Activated naive CD4-positive, alpha-beta T cell treated with anti-CD3 and anti-CD28 coated beads, Interleukin-2, amount 50 U/mL, for 72 hours (primary cell): Measurements from ENCODE around the gene MOB3A. TPM values are rescaled to one million over a fixed set of nuclear protein-coding genes. Genes with fewer than 3 reads are reported as not detected.
A peak's percentile ranks its signal among the peaks of the same experiment; 100 is the strongest.
"Not testable (repeated sequence)": the region's sequence is repeated elsewhere in the genome, so short reads cannot be mapped to it uniquely, and the experiment has no call there.

Experiments used
- ATAC-seq, 2 donors: fragments of 150-1000 bp; cut with Tn5 transposase; 2 replicates each; pipeline ENCODE4 v1.10.0; 2021; ENCODE audit warnings: mild to moderate bottlenecking in 2 of 2, moderate library complexity in 2 of 2
- DNase-seq, 2 donors: peaks; one replicate each; pipeline ENCODE4 v3.0.0; 2021 to 2022; ENCODE audit warnings: low spot score in 2 of 2
- H3K27ac Mint-ChIP-seq, 2 donors: one replicate each; pipeline ENCODE4 v1.8.0; 2022; ENCODE audit warnings: mild to moderate bottlenecking in 2 of 2, mixed read lengths in 2 of 2
- H3K36me3 Mint-ChIP-seq, 2 donors: one replicate each; pipeline ENCODE4 v1.8.0; 2022; ENCODE audit warnings: mixed read lengths in 2 of 2
- H3K9me3 Mint-ChIP-seq, 2 donors: one replicate each; pipeline ENCODE4 v1.8.0; 2022; ENCODE audit warnings: mixed read lengths in 2 of 2
- total RNA-seq, 2 donors: library from RNA; stranded (reverse); gene quantifications; one replicate each; pipeline ENCODE4 v1.2.3, GENCODE V29; 2022

Gene MOB3A
- total RNA-seq, 2 donors from 2014 or later, result 91.8 to 183 TPM

GRCh38 chr19:2039089-2039958, 56.8 kb downstream of the MOB3A start:
- Mint-ChIP-seq H3K36me3 (peaks cover 4 to 20% of the 10 kb centered on the region in 2 donors), H3K27ac (peak overlapping the region; percentile 39 to 50), H3K9me3 (peaks cover 0 to 5% of the 10 kb centered on the region in 2 donors)
- no peak for DNase-seq
- no peak for ATAC-seq

- Mint-ChIP-seq H3K9me3 (peaks cover 0 to 5% of the 10 kb centered on the region in 2 donors), H3K36me3 (peaks cover 4 to 20% of the 10 kb centered on the region in 2 donors), H3K27ac (peak overlapping the region in 1 of 2 donors; percentile 39)
- ATAC-seq (no peak), DNase-seq (no peak)
These were observed 57.6 kb downstream of the MOB3A start for GRCh38 chr19:2038284-2039088.

GRCh38 chr19:2037651-2038255, 58.4 kb downstream of the MOB3A start:
- ATAC-seq (no peak), DNase-seq (no peak)
- peaks cover 0 to 5% of the 10 kb centered on the region in 2 donors for H3K9me3 Mint-ChIP-seq
- H3K27ac Mint-ChIP-seq, result peak overlapping the region in 1 of 2 donors; percentile 87
- H3K36me3 Mint-ChIP-seq, result peaks cover 4 to 20% of the 10 kb centered on the region in 2 donors

- ATAC-seq, result no peak
- H3K9me3 Mint-ChIP-seq, result peaks cover 0 to 5% of the 10 kb centered on the region in 2 donors
- H3K36me3 Mint-ChIP-seq, result peaks cover 4 to 19% of the 10 kb centered on the region in 2 donors
These were observed 59.7 kb downstream of the MOB3A start for GRCh38 chr19:2036424-2036823.

GRCh38 chr19:2035590-2035991, 60.5 kb downstream of the MOB3A start:
- H3K36me3 Mint-ChIP-seq, result peaks cover 0 to 13% of the 10 kb centered on the region in 2 donors
- H3K27ac Mint-ChIP-seq, result no peak overlapping the region
- peaks cover 0 to 5% of the 10 kb centered on the region in 2 donors for H3K9me3 Mint-ChIP-seq
- DNase-seq (no peak), ATAC-seq (no peak)

More at GRCh38 chr19:2036424-2036823, 59.7 kb downstream of the MOB3A start:
- peak overlapping the region in 1 of 2 donors; percentile 65 for H3K27ac Mint-ChIP-seq
- no peak for DNase-seq

DNA sequence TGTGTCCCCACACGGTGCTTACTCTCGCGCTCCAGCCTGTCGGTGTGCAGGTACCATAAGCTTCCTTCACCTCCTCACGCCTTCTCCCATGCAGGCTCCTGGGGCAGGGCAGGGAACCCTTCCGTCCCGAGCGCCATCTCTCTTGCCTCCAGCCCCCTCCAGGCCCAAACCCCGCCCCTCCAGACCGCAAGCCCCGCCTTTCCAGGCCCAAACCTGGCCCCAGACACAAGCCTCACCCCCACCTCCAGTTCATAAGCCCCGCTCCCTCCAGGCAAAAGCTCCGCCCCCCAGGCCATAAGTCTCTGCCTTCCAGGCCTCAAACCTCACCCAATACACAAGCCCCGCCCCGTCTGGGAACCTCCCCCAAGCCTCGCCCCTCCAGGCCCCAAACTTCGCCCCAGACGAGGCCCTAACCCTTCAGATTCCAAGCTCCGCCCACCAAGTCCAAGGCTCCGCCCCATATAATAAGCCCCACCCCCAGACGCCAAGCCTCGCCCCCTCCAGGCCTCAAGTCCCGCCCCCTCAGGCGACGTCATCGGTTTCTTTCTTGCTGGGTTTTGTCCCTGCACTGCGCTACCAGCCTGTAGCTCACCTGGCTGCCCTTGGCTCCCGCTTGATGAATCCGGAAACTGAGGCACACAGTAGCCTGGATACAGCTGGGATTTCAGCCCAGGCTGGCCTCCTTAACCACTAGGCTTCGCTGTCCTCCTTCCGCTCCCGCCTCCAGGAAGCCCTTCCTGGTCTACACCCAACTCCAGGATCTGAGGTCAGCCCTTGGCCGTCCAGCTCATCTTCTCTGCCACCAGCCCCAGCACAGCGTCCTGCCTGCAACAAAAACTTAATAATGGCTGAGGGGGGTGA, 61.2 kb downstream of the MOB3A start:
- ATAC-seq, result peak in 1 of 2 donors; percentile 67
- Mint-ChIP-seq H3K36me3 (peaks cover 0 to 13% of the 10 kb centered on the region in 2 donors), H3K9me3 (peaks cover 0 to 5% of the 10 kb centered on the region in 2 donors), H3K27ac (peak overlapping the region in 1 of 2 donors; percentile 66)
- DNase-seq, result peak in 1 of 2 donors; percentile 72

DNA sequence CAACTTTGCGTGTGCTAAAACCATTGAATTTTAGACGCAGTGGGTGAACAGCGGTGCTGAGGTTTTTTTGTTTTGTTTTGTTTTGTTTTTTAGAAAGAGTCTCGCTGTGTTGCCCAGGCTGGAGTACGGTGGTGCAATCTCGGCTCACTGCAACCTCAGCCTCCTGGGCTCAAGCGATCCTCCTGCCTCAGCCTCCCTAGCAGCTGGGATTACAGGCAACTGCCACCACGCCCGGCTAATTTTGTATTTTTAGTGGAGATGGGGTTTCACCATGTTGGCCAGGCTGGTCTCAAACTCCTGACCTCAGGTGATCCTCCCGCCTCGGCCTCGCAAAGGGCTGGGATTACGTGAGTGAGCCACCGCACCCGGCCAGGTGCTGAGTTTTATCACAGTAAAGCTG, 61.9 kb downstream of the MOB3A start:
- H3K27ac Mint-ChIP-seq, H3K9me3 Mint-ChIP-seq: not testable (repeated sequence)
- H3K36me3 Mint-ChIP-seq, result peaks cover 0 to 11% of the 10 kb centered on the region in 2 donors

GRCh38 chr19:2033825-2034159, 62.3 kb downstream of the MOB3A start:
- ATAC-seq, result no peak
- H3K27ac Mint-ChIP-seq, result no peak overlapping the region
- peaks cover 0 to 5% of the 10 kb centered on the region in 2 donors for H3K9me3 Mint-ChIP-seq
- H3K36me3 Mint-ChIP-seq, result peaks cover 0 to 7% of the 10 kb centered on the region in 2 donors
- DNase-seq, result no peak

More for the DNA sequence above, 61.9 kb downstream of the MOB3A start:
- not testable (repeated sequence) for DNase-seq, ATAC-seq

DNA sequence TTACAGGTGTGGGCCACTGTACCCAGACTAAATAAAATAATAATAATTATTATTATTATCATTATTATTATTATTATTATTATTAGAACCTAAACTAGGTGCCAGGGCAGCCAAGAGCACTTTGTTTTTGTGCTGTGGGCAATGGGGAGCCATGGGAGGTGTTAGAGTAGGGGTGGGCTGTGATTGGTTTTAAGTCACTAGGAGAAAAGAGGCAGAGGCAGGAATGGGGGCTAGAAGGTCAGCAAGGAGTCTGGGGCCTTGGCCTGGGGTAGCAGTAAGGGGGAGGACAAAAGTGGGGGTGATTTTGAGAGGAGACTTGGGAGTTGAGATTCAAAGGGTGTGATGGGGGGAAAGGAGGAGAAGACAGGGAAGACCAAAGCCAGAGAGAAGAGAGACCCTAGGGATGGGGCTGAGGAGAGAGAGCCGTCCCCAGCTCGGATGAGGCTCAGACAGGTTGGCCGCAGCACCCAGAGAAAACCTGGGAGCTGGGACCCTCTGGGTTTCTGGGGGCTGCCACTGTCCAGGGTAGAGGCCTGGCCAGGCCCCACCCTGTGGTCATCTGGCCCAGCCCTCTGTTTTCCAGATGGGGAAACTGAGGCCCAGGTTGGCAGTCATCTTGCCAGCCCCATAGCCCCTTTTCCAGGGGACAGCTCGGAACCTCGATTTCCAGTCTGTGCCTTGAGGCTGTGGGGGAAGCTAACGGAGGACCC, 62.9 kb downstream of the MOB3A start:
- peaks cover 0 to 7% of the 10 kb centered on the region in 2 donors for H3K36me3 Mint-ChIP-seq
- DNase-seq (no peak), ATAC-seq (no peak)
- H3K27ac Mint-ChIP-seq, result peak overlapping the region in 1 of 2 donors; percentile 92
- peaks cover 0 to 5% of the 10 kb centered on the region in 2 donors for H3K9me3 Mint-ChIP-seq

DNA sequence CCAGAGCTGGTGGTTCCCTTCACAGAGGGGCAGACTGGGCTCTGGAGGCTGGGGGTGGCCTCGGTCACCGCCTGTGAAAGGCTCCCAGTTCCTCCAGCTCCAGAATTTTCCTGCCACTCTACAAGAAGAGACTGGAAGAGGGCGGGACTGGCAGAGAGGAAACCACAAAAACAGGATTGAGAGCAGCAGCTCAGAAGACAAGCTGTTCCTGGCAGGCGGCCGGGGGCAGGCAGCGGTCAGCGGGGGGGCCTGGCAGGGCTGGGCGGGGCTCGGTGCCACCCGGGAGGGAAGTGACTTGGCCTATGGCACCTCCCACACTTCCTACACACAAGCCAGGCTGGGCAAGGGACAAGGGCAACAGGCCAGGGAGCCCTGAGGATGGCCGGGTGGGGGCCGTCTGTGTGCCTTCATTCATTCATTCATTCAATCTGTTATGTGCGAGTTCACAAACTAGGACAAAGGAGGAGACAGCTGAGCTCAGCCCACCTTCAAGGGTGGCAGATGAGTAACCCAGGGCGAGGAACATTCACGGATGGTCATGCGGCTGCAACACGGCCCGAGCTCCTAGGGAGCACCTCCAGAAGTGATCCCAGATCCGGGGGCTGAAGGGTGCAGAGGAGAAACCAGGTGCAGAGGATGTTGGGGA, 63.7 kb downstream of the MOB3A start:
- peaks cover 0 to 5% of the 10 kb centered on the region in 2 donors for H3K9me3 Mint-ChIP-seq
- peaks cover 0 to 7% of the 10 kb centered on the region in 2 donors for H3K36me3 Mint-ChIP-seq
- peak overlapping the region; percentile 92 to 93 for H3K27ac Mint-ChIP-seq
- DNase-seq (no peak), ATAC-seq (peak; percentile 48 to 76)

GRCh38 chr19:2027361-2027760, 68.8 kb downstream of the MOB3A start:
- no peak overlapping the region for H3K27ac Mint-ChIP-seq
- H3K36me3 Mint-ChIP-seq, result peaks cover 0 to 5% of the 10 kb centered on the region in 2 donors
- H3K9me3 Mint-ChIP-seq, result no peaks in the 10 kb centered on the region
- no peak for ATAC-seq
- DNase-seq, result no peak

GRCh38 chr19:2026770-2027169, 69.4 kb downstream of the MOB3A start:
- Mint-ChIP-seq H3K36me3 (peaks cover 0 to 5% of the 10 kb centered on the region in 2 donors), H3K9me3 (no peaks in the 10 kb centered on the region), H3K27ac (no peak overlapping the region)
- ATAC-seq (no peak), DNase-seq (no peak)

GRCh38 chr19:2022289-2022688, 73.8 kb downstream of the MOB3A start:
- Mint-ChIP-seq H3K36me3 (peaks cover 0 to 5% of the 10 kb centered on the region in 2 donors), H3K9me3 (no peaks in the 10 kb centered on the region), H3K27ac (peak overlapping the region in 1 of 2 donors; percentile 25)
- ATAC-seq (no peak), DNase-seq (no peak)

- Mint-ChIP-seq H3K9me3 (no peaks in the 10 kb centered on the region), H3K27ac (peak overlapping the region in 1 of 2 donors; percentile 16), H3K36me3 (peaks cover 0 to 5% of the 10 kb centered on the region in 2 donors)
- DNase-seq (no peak), ATAC-seq (no peak)
These were observed 74.5 kb downstream of the MOB3A start for GRCh38 chr19:2021453-2022140.
